CD4-positive, alpha-beta T cell treated with Interleukin-17A for 4 hours (primary cell): ENCODE measurements around the gene ZNF749.
A peak's percentile ranks its signal among the peaks of the same experiment; 100 is the strongest.
"Not testable (repeated sequence)": the region's sequence is repeated elsewhere in the genome, so short reads cannot be mapped to it uniquely, and the experiment has no call there.

Experiments used
- DNase-seq: peaks from one replicate; pipeline ENCODE4 v3.0.0-alpha.2; 2020; ENCODE audit warnings: mixed read lengths

ZNF749 gene

DNA sequence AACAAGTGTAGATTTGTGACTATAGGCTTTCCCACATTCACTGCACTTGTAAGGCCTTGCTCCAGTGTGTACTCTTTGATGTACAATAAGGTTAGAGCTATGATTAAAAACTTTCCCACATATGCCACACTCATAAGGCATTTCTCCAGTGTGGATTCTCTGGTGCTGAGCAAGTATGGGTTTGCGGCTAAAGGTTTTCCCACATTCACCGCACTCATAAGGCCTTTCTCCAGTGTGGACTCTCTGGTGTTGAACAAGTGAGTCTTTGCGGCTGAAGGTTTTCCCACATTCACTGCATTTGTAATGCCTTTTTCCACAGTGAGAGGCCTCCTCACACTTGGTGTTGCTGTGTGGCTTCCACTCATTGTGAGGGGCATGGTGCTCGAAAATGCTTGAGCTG is 38.5 kb downstream of the ZNF749 start:
- no peak for DNase-seq

DNA sequence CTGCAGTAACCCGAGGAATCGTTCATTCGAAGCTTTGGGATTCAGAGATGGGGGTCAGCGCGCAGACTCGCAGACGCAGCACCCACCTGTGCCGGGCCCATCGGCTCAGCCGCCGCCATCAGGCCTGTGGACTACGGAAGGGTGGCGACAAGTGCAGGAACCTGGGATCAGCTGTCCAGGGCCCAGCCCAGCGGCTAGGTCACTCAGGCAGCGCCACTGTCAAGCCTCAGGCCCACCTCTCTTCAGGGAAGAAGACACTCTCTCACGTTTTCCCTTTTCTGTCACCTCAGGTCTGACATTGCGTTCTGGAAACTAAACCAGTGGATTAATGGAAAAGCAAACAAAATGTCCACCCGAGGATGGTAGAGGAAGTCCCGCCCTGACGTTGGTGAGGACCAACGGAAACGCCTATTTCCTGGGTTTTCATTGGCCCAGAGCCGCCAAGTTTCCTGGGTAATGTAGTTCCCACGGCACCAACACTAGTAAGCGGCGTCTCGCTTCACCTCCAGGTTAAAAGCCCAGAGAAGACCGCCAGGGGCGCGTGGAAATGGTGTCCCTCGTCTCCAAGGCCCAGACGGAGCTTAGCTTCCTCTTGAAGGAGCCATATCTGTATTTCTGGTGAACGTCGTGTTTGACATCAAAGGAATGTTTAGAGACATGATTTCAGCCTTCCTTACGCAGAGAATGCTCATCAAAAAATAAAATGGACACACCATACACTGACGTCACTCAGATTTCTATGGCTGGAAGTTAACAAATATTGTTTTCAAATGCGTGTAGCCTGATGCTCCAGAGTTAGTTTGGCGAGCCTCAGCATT is 42.3 kb downstream of the ZNF749 start, which contains the start of gene ZNF772:
Gene ZNF772, minus strand, starts transcription at position 376 of the 818 bp plus-strand sequence. Its CDS starts 257 bp downstream, at position 119.
- DNase-seq: peak; percentile 88

DNA sequence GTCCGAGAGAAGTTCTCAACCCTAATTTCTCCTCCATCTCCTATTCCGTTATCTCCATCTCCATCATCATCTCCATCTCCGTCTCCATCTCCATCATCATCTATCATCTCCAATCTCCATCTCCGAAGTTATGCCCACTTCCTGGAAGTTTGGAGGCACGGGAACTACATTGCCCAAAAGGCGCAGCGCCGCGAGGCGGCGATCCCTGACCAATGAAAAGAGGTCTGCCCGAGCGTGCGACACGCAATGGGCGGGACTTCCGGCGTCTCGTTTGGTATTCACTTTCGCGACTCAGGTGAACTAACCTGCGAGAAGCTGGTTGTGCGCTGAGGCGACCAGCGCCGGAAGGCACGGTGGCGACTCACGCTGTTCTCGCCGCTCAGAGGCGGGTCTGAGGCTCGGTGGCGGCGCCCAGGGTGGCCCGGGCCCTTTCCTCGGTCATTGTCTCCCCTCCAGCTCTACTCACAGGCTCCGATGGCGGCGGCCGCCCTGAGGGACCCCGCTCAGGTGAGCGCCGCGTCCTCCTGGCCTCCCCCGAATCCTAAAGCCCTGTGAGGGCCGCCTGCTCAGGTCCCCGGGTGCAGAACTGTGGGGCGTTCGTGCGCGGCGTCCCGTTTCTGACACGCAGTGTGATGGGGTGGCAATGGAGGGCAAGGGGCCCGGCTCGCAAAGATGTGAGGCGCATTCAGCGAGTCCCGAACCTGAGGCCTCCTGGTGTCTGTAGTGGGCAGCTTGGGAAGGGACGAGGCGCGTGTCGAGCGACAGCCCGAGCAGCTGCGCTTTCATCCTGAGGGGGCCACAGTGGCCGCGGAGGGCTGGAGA is 52.6 kb downstream of the ZNF749 start, which contains the start of gene ZNF419:
Gene ZNF419, plus strand, starts transcription at position 274 of the 822 bp plus-strand sequence. Its CDS starts 201 bp downstream, at position 475.
- peak; percentile 98 for DNase-seq

DNA sequence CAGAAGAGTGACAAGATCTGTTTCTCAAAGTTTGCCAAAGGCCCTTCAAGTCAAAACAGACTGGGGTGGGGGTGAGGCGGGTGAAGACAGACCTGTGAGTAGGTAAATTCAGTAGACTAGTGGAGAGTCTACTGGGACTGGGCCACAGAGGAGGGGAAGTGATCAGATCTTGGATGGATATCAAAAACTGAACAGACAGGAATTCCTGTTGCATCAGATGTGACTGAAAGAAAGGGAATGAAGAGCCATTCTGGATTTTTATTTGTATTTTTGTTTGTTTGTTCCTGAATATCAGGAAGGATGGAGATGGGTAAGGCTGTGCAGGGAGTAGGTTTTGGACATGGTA is 53.1 kb downstream of the ZNF749 start:
- not testable (repeated sequence) for DNase-seq
